Activated naive CD8-positive, alpha-beta T cell treated with anti-CD3 and anti-CD28 coated beads, Interleukin-2, amount 10 ng/mL, durations not matched to agents 7 days and 5 days (primary cell): ENCODE data around the gene ADGRD1. TPM values are rescaled to one million over a fixed set of nuclear protein-coding genes. Genes with fewer than 3 reads are reported as not detected.
A peak's percentile ranks its signal among the peaks of the same experiment; 100 is the strongest.
"Not testable (repeated sequence)": the region's sequence is repeated elsewhere in the genome, so short reads cannot be mapped to it uniquely, and the experiment has no call there.

Source experiments
- ATAC-seq: fragments of 150-1000 bp; cut with Tn5 transposase; one replicate; pipeline ENCODE4 v1.10.0; 2021; ENCODE audit warnings: low read depth, moderate library complexity
- POLR2A ChIA-PET: fragments of 350-600 bp; sonication (Branson Sonifier 250); formaldehyde crosslinking; loops from one replicate; lab custom pipeline; 2021; ENCODE audit warnings: antibody characterized with exemption; lab: Charles Lee
- DNase-seq: peaks from one replicate; pipeline ENCODE4 v3.0.0; 2021
- H3K27ac Mint-ChIP-seq: one replicate; pipeline ENCODE4 v1.8.0; 2022; ENCODE audit warnings: mild to moderate bottlenecking, mixed read lengths
- H3K27me3 Mint-ChIP-seq: one replicate; pipeline ENCODE4 v1.8.0; 2022; ENCODE audit warnings: mild to moderate bottlenecking, moderate library complexity, mixed read lengths
- H3K36me3 Mint-ChIP-seq: one replicate; pipeline ENCODE4 v1.8.0; 2021; ENCODE audit warnings: mild to moderate bottlenecking, mixed read lengths
- H3K4me1 Mint-ChIP-seq: one replicate; pipeline ENCODE4 v1.8.0; 2021; ENCODE audit warnings: mixed read lengths
- H3K4me3 Mint-ChIP-seq: one replicate; pipeline ENCODE4 v1.8.0; 2022; ENCODE audit warnings: mild to moderate bottlenecking, moderate library complexity, mixed read lengths
- H3K9me3 Mint-ChIP-seq: one replicate; pipeline ENCODE4 v1.8.0; 2021; ENCODE audit warnings: mixed read lengths
- total RNA-seq, 2 experiments: library from RNA; stranded (reverse); gene quantifications; one replicate each; pipeline ENCODE4 v1.2.3, GENCODE V29; 2021

ADGRD1 gene
- total RNA-seq, 2 experiments from 2014 or later, result not detected

DNA sequence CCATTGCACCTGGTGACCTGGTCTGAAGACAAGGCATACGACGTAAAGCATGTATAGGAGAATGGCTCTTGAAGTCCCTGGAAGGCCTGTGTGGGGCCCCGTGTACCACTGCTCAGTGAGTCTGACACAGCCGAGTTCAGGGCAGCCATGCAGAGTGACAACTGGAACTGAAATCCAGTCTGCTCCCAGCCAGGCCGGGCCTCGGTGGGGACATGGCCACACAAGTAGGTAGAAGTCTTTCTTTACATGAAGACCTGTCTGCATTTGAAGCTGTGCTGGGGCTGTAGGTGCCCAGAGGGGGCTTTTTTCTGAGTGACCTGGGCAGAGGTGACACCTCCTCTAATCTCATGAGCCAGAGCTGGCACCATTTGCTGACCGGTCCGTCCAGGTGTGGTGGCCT, 35.7 kb downstream of the ADGRD1 start:
- Mint-ChIP-seq H3K27me3 (peaks cover 36% of the 10 kb centered on the region), H3K27ac (no peak overlapping the region)

GRCh38 chr12:130990034-130990433, 36.3 kb downstream of the ADGRD1 start:
- H3K27me3 Mint-ChIP-seq, result peaks cover 33% of the 10 kb centered on the region
- H3K27ac Mint-ChIP-seq, result no peak overlapping the region

More for the DNA sequence above, 35.7 kb downstream of the ADGRD1 start:
- Mint-ChIP-seq H3K9me3 (no peaks in the 10 kb centered on the region), H3K4me1 (peaks cover 2% of the 10 kb centered on the region), H3K36me3 (no peaks in the 10 kb centered on the region), H3K4me3 (no peak overlapping the region)
- POLR2A ChIA-PET, result no interaction called here
- ATAC-seq (no peak), DNase-seq (no peak)

GRCh38 chr12:130992448-130992847, 38.7 kb downstream of the ADGRD1 start:
- H3K4me3 Mint-ChIP-seq, result no peak overlapping the region
- peaks cover 2% of the 10 kb centered on the region for H3K4me1 Mint-ChIP-seq
- no peaks in the 10 kb centered on the region for H3K9me3 Mint-ChIP-seq
- no peak overlapping the region for H3K27ac Mint-ChIP-seq
- H3K36me3 Mint-ChIP-seq, result no peaks in the 10 kb centered on the region
- ATAC-seq (no peak), DNase-seq (no peak)
- peaks cover 22% of the 10 kb centered on the region for H3K27me3 Mint-ChIP-seq
- POLR2A ChIA-PET, result no interaction called here

More at GRCh38 chr12:130990034-130990433, 36.3 kb downstream of the ADGRD1 start:
- no peak for ATAC-seq
- POLR2A ChIA-PET, result no interaction called here
- H3K9me3 Mint-ChIP-seq, result no peaks in the 10 kb centered on the region
- H3K36me3 Mint-ChIP-seq, result no peaks in the 10 kb centered on the region
- H3K4me3 Mint-ChIP-seq, result no peak overlapping the region
- H3K4me1 Mint-ChIP-seq, result peaks cover 2% of the 10 kb centered on the region
- DNase-seq, result no peak

DNA sequence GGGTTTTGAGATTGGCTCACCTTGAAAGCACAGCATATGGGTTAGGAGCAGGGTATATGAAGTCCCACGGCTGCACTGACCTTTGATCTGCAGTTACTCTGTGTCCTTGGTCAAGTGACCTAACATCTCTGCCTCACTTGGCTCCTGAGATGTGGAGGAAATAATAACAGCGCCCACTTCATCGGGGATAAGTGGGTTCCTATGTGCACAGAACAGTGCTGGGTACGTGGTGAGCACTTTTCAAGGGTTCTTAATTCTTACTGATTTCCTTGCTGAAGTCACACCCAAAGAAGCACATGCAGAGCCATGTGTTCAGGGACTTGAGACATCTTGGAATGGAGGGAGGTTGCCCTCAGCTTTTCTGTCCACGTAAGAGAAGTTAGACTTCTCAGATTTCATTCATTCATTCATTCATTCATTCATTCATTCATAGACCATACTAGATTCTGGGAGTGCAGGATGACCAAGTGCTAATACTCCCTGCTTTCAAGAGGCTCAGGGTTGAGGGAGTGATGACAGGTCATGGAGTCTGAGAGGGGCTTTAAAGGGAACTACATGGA, 39.4 kb downstream of the ADGRD1 start:
- Mint-ChIP-seq H3K4me1 (peaks cover 2% of the 10 kb centered on the region), H3K36me3 (no peaks in the 10 kb centered on the region), H3K4me3 (no peak overlapping the region), H3K9me3 (no peaks in the 10 kb centered on the region), H3K27me3 (peaks cover 18% of the 10 kb centered on the region), H3K27ac (no peak overlapping the region)
- DNase-seq, result no peak
- POLR2A ChIA-PET, result no interaction called here
- ATAC-seq, result no peak

DNA sequence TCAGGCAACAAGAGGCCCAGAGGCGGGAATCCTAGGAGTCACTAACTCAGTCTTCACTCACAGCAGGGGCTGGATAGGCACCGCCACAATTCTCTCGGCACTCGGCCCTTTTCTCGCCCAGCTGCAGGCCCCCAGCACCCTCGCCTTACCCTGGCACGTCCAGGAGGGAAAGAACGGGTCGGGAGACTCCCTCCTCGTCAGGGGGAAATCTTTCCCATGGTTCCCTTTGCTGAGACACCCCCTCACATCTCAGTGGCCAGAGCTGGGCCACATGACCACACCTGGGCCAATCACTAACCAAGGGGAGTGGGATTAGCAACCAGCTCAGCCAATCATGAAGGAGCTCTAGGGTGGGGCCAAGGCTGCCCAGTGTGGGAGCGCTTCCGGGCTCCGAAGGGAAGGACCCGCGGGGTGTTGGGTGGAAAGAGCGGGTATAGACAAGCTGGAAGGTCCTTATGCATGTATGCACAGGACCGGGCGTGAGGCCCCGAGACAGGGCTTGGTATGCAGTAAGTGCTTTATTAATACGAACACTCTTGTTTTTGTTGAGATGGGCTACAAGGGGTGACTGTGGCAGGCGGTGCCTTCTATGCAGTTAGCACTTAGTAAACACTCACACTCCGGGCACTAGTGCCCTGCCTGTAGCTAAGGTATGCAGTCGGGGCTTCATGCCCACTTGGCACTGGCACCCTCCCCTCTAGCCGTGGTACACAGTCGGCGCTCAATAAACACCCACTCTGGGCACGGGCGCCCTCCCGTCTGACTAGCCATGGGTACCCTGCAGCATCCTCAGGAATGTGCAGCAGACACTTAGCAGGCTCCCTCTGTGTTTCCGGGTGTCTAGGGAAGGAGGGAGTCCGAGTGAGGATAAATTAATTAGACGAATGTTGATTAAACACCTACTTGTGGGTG, 40.3 kb downstream of the ADGRD1 start:
- no peak overlapping the region for H3K27ac Mint-ChIP-seq
- DNase-seq (no peak), ATAC-seq (no peak)
- H3K27me3 Mint-ChIP-seq, result peaks cover 18% of the 10 kb centered on the region
- H3K4me3 Mint-ChIP-seq, result no peak overlapping the region
- H3K4me1 Mint-ChIP-seq, result peaks cover 2% of the 10 kb centered on the region
- no peaks in the 10 kb centered on the region for H3K36me3 Mint-ChIP-seq
- H3K9me3 Mint-ChIP-seq, result no peaks in the 10 kb centered on the region
- POLR2A ChIA-PET, result no interaction called here

DNA sequence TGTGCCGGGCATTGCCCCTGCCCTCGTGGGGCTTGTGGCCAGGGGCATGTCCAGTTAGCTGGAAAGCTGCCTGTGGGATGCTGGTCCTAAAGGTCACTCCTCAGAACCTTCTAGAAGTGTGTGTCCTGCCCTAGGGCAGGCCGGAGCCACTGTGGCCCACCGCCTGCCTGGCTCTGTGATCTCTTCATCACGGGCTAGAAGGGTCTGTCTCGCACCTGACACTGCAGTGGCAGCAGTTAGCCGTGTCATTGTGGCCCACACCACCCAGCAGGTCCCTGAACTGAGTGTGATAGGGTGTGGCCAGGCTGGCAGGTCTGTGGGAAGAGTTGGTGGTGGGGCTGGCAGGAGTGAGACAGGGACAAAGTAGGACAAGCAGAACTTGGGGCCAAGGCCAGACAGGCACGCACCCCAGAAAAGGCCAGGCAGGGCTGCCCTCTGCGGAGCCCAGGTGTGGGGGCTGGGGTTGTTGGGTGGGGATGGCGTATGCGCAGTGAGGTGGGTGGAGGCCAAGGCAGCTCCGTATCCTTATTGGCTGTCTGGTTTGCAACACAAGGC, 41.2 kb downstream of the ADGRD1 start:
- ATAC-seq (no peak), DNase-seq (no peak)
- peaks cover 18% of the 10 kb centered on the region for H3K27me3 Mint-ChIP-seq
- H3K4me3 Mint-ChIP-seq, result no peak overlapping the region
- H3K4me1 Mint-ChIP-seq, result peaks cover 2% of the 10 kb centered on the region
- POLR2A ChIA-PET, result no interaction called here
- H3K36me3 Mint-ChIP-seq, result no peaks in the 10 kb centered on the region
- no peak overlapping the region for H3K27ac Mint-ChIP-seq
- no peaks in the 10 kb centered on the region for H3K9me3 Mint-ChIP-seq

DNA sequence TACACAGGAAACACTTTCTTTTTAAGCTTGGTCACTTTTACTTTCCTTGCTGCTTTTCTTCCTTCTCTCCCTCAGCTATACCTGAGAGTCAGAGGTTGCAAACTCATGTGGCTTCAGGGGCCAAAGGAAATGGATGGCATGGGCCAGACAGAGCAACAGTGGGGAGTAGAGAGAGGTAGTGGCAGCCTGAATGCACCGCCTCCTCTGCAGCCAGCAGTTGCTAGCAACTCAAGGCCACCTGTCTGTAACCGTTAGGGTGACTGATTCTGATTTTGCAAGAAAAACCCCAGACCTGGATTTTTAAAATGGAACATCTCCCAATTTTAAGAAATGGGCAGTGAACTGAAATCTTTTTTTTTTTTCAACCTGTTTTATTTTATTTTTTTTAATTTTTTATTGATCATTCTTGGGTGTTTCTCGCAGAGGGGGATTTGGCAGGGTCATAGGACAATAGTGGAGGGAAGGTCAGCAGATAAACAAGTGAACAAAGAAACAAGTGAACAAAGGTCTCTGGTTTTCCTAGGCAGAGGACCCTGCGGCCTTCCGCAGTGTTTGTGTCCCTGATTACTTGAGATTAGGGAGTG, 41.8 kb downstream of the ADGRD1 start:
- H3K9me3 Mint-ChIP-seq, DNase-seq, H3K4me1 Mint-ChIP-seq, H3K27ac Mint-ChIP-seq, H3K36me3 Mint-ChIP-seq, POLR2A ChIA-PET, ATAC-seq, H3K4me3 Mint-ChIP-seq: not testable (repeated sequence)
- H3K27me3 Mint-ChIP-seq, result peaks cover 16% of the 10 kb centered on the region

GRCh38 chr12:130998136-130998535, 44.4 kb downstream of the ADGRD1 start:
- no peak overlapping the region for H3K27ac Mint-ChIP-seq
- no peak for ATAC-seq
- H3K27me3 Mint-ChIP-seq, result no peaks in the 10 kb centered on the region
- no peaks in the 10 kb centered on the region for H3K9me3 Mint-ChIP-seq
- no peaks in the 10 kb centered on the region for H3K4me1 Mint-ChIP-seq
- no peak for DNase-seq
- no peaks in the 10 kb centered on the region for H3K36me3 Mint-ChIP-seq
- H3K4me3 Mint-ChIP-seq, result no peak overlapping the region
- POLR2A ChIA-PET, result no interaction called here

- Mint-ChIP-seq H3K4me1 (peaks cover 2% of the 10 kb centered on the region), H3K27me3 (no peaks in the 10 kb centered on the region), H3K36me3 (no peaks in the 10 kb centered on the region), H3K9me3 (no peaks in the 10 kb centered on the region), H3K4me3 (no peak overlapping the region), H3K27ac (no peak overlapping the region)
- no peak for ATAC-seq
- POLR2A ChIA-PET, result no interaction called here
- DNase-seq, result no peak
These were observed 46.3 kb downstream of the ADGRD1 start for GRCh38 chr12:131000000-131000486.

- H3K4me3 Mint-ChIP-seq, result no peak overlapping the region
- no peak overlapping the region for H3K27ac Mint-ChIP-seq
- POLR2A ChIA-PET, result no interaction called here
- no peaks in the 10 kb centered on the region for H3K36me3 Mint-ChIP-seq
- H3K4me1 Mint-ChIP-seq, result peaks cover 2% of the 10 kb centered on the region
- DNase-seq, result no peak
- peaks cover 2% of the 10 kb centered on the region for H3K27me3 Mint-ChIP-seq
- H3K9me3 Mint-ChIP-seq, result no peaks in the 10 kb centered on the region
- ATAC-seq, result no peak
These were observed 47.8 kb downstream of the ADGRD1 start for GRCh38 chr12:131001493-131001892.

- H3K36me3 Mint-ChIP-seq, result no peaks in the 10 kb centered on the region
- DNase-seq (no peak), ATAC-seq (no peak)
- no peak overlapping the region for H3K27ac Mint-ChIP-seq
- H3K4me1 Mint-ChIP-seq, result peaks cover 2% of the 10 kb centered on the region
- peaks cover 2% of the 10 kb centered on the region for H3K27me3 Mint-ChIP-seq
- H3K4me3 Mint-ChIP-seq, result no peak overlapping the region
- POLR2A ChIA-PET, result no interaction called here
- no peaks in the 10 kb centered on the region for H3K9me3 Mint-ChIP-seq
These were observed 48.5 kb downstream of the ADGRD1 start for GRCh38 chr12:131002216-131002631.

DNA sequence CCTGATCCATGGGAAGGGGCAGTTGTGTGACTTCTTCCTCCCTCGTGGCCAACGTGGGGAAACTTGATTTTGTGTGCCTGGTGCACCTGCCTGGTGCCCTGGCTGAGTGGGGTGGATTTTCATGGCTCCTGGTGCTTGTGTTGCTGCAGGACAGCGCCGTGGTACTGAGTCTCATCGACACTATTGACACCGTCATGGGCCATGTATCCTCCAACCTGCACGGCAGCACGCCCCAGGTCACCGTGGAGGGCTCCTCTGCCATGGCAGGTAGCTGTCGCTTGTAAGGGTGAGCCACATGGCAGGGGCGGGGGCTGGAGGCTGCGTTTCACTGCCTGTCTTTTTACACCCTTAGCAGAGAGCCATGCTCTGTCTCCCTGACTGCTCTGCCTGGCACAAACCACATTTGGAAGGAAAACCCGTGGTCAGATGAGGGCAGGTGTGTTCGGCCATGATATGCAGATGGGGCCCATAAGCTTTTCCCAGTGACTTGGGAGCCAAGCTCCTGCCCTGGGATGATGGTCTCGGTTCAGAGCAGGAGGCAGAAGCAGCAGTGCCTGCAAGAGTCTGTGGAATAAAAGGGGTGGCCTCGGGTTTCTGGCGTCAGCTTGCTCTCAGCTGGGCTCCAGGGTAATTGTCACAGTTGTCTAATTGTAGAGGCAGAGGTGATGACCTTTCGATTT, 49.5 kb downstream of the ADGRD1 start:
- Mint-ChIP-seq H3K36me3 (no peaks in the 10 kb centered on the region), H3K27me3 (peaks cover 2% of the 10 kb centered on the region)

GRCh38 chr12:131003716-131004045, 50.0 kb downstream of the ADGRD1 start:
- Mint-ChIP-seq H3K36me3 (no peaks in the 10 kb centered on the region), H3K4me1 (peaks cover 2% of the 10 kb centered on the region), H3K4me3 (peak overlapping the region; percentile 63), H3K27me3 (peaks cover 2% of the 10 kb centered on the region), H3K27ac (no peak overlapping the region), H3K9me3 (no peaks in the 10 kb centered on the region)
- ATAC-seq (no peak), DNase-seq (no peak)
- POLR2A ChIA-PET, result no interaction called here

More for the DNA sequence above, 49.5 kb downstream of the ADGRD1 start:
- DNase-seq, result no peak
- Mint-ChIP-seq H3K27ac (no peak overlapping the region), H3K9me3 (no peaks in the 10 kb centered on the region), H3K4me3 (no peak overlapping the region), H3K4me1 (peaks cover 2% of the 10 kb centered on the region)
- ATAC-seq, result no peak
- POLR2A ChIA-PET, result no interaction called here
